T-helper 2 cell treated with Interferon-gamma antibody and Interleukin-4, amounts not matched to agents 100 ng/mL and 5 ng/mL, for 36 hours (primary cell): ENCODE measurements around the gene SERF1A. TPM values are rescaled to one million over a fixed set of nuclear protein-coding genes. Genes with fewer than 3 reads are reported as not detected.
"Not testable (repeated sequence)": the region's sequence is repeated elsewhere in the genome, so short reads cannot be mapped to it uniquely, and the experiment has no call there.

Experiments used
- intact Hi-C: fragments of 100-400 bp; cut with micrococcal nuclease; formaldehyde crosslinking; loops from one replicate; pipeline ENCODE4 v1.15.1; 2023
- total RNA-seq: library from RNA; stranded (reverse); gene quantifications from 2 replicates; pipeline ENCODE4 v1.2.3, GENCODE V29; 2022

Gene SERF1A
- 3.0 and 5.0 TPM in 2 replicates for total RNA-seq

- intact Hi-C loops, result not testable (repeated sequence)
These were observed at the start of gene SERF1A for GRCh38 chr5:70900533-70901271. TSS of gene SERF1A (plus strand) at chr5:70900669. CDS start at chr5:70900870, 201 bp downstream.

GRCh38 chr5:70866778-70867177, 33.7 kb upstream of the SERF1A start:
- intact Hi-C loops, result not testable (repeated sequence)

- intact Hi-C loops, result not testable (repeated sequence)
These were observed 29.8 kb upstream of the SERF1A start for GRCh38 chr5:70870626-70871025.

GRCh38 chr5:70896076-70896475, 4.4 kb upstream of the SERF1A start:
- intact Hi-C loops, result not testable (repeated sequence)

- intact Hi-C loops, result not testable (repeated sequence)
These were observed 753 bp downstream of the SERF1A start for GRCh38 chr5:70901272-70901571.

- intact Hi-C loops, result not testable (repeated sequence)
These were observed 6.2 kb downstream of the SERF1A start for GRCh38 chr5:70906624-70907023.

- intact Hi-C loops, result not testable (repeated sequence)
These were observed 16.4 kb downstream of the SERF1A start for GRCh38 chr5:70916829-70917228.

GRCh38 chr5:70925211-70925562, 24.7 kb downstream of the SERF1A start:
- intact Hi-C loops, result not testable (repeated sequence)

- intact Hi-C loops, result not testable (repeated sequence)
These were observed 31.4 kb downstream of the SERF1A start for GRCh38 chr5:70931709-70932368.

GRCh38 chr5:70932560-70932959, 32.1 kb downstream of the SERF1A start:
- intact Hi-C loops, result not testable (repeated sequence)

GRCh38 chr5:70953068-70953467, 52.6 kb downstream of the SERF1A start:
- intact Hi-C loops, result not testable (repeated sequence)

Other genes with a start within 250 kb of the SERF1A start
- gene SMN1, start 24.4 kb downstream of the SERF1A start, total RNA-seq, result 40.6 and 42.6 TPM in 2 replicates
- 13.1 and 14.0 TPM in 2 replicates for gene NAIP, start 124.7 kb downstream of the SERF1A start, total RNA-seq
- 22.3 and 22.5 TPM in 2 replicates for gene GTF2H2, start 167.0 kb downstream of the SERF1A start, total RNA-seq